HK-2 (cell line): ENCODE results near the gene NUDT1.
A peak's percentile ranks its signal among the peaks of the same experiment; 100 is the strongest.

ENCODE experiments used
- DNase-seq: peaks from one replicate; pipeline ENCODE4 v3.0.0-alpha.2; 2018; ENCODE audit not compliant: unreplicated experiment

Gene NUDT1

DNA sequence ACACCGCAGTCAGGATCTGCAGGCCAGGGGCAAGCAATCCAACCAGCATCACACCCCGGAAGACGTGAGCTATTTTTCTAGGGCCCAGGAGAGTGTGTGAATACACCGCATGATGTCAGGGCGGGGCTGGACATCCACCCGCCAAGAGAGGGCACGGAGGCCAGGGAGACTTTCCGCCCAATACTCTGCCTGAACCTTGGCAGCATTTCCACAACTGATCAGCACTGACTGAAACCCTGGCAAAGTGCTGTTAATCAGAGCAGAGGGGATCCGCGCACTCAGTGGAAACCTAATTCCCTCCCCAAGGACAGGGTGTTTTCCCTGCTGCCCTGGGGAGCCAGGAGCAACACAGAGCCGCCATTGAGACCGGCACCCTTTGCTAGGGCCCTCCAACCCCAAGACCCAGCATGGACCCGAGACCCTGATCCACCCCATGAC, 17.5 kb upstream of the NUDT1 start:
- no peak for DNase-seq

DNA sequence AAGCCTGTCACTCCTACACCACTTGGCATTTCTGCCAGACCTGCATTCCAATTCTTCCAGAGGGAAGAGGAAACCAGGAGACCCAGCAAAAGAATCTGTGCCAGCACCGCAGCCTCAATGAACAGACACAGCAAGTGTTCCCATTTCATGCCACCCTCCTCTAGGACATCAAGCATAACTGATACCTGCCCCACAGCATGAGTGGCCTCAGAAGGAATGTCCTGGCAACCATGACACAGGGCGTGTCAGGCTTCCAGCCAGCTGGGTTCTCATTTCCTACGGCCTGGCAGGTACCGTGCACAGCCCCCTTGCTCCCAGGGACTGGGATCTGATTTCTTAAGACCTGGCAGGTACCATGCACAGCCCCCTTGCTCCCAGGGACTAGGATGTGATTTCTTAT, 17.1 kb upstream of the NUDT1 start:
- no peak for DNase-seq

DNA sequence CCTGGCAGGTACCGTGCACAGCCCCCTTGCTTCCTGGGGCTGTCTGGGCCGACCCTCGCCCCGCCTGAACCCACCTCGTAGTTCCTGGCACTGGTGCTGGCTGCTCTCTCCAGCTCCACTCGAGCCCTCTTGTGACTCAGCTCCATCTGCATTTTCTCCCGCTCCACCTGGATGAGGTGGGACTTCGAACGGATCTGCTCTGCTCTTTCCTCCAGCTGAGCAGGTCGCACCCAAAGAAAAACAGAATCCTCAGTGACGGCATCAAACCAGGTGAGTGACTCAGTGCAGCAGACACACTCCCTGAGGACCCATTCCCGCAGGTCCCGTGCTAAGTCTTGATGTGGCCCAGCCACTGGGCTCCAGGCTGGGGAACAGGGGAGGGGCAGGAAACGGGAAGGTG, 16.7 kb upstream of the NUDT1 start:
- DNase-seq, result no peak

DNA sequence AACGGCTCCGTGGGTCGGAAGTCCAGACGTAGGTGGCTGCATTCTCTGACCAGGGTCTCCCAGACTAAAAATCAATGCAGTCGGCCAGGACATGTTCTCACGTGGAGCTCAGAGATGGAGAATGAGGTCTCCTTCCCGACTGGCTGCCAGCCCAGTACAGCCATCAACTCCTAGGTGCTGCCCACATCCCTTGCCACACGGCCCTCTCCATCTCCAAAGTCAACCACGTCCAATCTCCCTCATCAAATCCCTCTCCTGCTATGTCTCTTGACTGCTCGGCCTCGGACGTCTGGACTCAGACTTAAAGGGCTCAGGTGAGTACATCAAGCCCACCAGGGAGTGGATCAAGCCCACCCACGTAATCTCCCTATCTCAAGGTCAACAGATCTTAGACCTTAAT, 16.2 kb upstream of the NUDT1 start:
- DNase-seq, result no peak

DNA sequence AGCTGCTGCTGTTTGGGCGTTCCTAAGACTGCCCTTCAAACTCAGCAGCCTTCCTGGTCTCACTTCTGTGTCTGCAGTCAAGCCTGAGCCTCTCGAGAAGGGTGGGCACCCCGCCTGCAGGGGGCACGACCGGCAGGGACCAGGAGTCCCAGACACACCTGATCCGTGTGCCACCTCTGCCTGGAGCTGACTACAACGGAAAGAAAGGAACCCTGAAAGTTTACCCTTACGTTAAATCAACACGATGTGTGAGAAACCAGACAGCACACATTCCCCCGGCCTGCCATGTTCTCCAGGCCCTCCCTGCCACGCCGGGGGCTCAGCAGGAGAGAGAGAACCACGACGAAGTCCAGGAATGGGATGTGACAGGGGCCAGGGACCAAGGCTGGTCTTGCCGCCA, 14.3 kb upstream of the NUDT1 start:
- DNase-seq, result no peak

DNA sequence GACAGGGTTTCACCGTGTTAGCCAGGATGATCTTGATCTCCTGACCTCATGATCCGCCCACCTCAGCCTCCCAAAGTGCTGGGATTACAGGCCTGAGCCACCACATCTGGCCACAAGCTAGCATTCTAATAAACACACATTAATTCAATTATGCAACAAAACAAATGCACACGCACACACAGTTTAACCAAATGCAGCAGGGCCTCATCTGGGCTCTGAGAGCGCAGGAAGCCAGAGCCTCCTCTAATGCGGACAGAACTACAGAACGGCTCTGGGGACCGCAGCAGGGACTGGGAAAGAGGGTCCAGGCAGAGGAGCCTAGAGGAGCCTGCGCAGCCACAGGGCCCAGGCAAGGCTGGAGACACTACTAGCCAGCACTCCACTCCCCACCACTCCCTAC, 13.1 kb upstream of the NUDT1 start:
- no peak for DNase-seq

DNA sequence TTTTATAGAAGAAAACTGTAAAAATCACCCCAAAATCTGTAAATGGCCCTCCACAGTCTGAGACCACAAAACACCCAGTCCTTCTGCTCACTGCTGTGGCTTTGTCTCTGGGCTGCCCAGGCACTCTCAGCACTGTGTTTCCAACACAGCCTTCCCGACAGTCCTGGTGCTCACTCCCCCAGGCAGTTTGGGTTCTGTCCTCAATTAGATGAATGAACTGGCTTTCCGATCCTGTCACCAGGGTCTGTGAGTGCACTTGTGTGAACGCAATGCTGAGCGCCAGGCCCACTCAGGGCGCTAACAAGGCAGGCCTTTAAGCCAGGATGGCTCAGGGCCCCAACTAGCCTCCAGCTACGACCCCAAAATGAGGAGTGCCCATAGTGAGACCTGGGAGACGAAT, 12.6 kb upstream of the NUDT1 start:
- no peak for DNase-seq

DNA sequence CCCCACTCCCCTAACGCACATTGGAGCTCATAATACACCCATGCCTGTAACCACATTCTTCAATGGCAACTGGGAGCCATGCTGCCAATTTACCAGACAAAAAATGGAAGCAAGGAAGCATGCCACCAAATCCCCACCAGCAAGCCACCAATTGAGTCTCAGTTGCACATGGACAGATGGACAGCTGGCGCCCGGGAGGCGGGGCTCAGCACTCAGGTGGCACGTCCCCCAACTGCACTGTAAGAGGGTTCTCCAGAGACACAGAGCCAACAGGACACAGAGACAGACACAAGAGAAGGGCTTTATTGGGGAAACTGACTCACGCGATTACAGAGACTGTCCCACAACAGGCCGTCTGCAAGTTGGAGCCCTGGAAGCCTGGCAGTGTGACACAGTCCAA, 11.8 kb upstream of the NUDT1 start:
- no peak for DNase-seq

DNA sequence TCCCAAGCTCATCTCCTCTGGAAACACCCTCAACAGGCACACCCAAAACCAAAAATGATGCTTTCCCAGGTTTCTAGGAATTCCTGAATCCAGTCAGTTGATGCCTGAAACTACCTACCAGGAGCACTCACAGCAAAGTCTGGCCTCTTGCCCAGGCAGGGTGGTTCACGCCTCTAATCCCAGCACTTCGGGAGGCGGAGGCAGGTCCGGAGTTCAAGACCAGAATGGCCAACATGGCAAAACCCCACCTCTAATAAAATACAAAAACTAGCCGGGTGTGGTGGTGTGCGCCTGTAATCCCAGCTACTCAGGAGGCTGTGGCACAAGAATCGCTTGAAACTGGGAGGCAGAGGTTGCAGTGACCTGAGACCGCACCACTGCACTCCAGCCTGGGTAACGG, 11.1 kb upstream of the NUDT1 start:
- no peak for DNase-seq

DNA sequence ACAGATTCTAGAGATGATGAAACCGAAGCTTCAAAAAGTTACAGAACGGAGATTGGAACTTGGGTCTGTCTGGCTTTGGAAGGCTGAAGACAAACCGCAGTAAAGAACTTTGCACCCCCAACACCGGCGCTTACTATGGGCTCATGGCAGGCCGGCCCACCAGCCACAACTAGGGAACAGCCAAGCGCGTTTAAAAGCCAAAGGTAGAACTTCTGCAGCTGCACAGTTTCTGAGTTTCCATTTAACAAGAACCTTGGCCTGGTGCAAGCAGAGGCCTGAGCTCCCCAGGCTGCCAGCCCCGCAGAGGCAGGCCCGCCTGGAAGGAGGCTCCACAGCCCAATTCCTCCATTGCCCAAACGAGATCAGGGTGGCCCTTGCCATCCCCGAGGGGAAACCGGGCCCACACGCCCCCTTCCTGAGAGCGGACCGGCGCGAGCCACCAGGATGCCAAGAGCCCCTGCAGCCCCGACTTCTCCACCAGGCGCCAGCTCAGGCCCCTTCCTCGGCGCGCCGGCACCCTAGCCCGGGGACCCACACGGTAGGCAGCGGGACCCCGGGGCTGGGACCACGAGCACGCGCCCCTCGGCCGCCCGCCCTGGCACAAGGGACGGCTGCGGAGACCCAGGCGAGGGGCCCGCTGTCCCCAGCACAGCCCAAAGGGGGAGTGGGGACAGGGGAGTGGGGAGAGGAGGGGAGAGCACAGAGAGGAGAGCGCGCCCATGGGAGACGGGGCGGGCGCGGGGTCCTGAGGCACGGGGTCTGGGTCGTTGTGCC, 9.8 kb upstream of the NUDT1 start:
- DNase-seq, result peak; percentile 29

DNA sequence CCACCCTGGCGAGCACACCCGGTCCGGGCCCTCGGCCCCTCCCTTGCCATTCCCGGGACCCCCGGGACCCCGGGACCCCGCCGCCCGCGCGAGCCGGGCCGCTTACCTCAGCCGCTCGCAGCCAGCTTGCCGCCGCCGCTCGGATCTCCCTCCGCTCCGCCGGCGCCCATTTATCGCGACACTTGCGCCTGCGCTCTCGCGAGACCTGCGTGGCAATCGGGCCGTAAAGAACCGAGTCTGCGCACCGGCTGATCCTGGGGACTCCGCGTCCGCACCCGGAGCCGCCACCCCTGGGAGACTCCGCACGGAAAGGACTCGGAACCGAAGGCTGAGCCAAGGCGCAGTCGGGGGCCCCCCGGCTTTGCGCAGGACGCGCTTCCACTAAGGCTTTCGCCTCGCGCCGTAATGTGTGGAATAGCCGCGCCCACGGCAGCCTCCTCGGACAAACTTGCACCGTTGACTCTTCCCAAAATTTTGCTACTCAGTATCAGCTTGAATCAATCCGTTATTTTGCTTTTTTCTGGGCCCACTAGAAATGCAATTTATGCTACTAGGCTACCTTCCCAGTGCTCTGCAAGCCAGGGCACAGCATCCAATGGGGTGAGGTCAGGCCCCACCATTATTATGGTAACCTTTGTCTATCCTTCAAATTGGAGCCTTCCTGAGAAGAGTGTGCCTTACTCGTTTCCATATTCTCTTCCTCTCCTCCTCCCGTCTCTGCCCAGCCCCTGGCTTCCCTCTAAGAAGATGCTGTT, 9.1 kb upstream of the NUDT1 start, which contains the start of gene MAD1L1:
TSS of gene MAD1L1 (minus strand) at position 180 of the 755 bp plus-strand sequence. CDS start 2,812 bp downstream, outside the sequence.
- DNase-seq, result peak; percentile 93

DNA sequence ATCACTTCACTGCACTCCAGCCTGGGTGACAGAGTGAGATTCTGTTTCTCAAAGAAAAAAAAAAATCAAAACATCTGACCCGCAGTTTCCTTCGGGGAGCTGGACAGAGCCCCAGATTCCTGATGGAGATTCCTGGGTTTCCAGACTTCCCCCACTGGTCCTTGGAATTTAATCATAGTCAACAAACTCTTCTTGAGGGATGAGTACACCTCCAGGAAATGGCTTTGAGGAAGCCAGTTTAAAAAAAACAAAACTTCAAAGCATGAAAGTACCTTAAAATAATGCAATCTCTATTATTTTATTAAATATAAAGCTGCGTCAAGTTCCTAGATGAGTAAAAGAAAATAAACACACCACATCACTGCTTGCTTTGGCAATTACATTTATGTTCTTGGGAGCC, 8.1 kb upstream of the NUDT1 start:
- DNase-seq, result no peak

DNA sequence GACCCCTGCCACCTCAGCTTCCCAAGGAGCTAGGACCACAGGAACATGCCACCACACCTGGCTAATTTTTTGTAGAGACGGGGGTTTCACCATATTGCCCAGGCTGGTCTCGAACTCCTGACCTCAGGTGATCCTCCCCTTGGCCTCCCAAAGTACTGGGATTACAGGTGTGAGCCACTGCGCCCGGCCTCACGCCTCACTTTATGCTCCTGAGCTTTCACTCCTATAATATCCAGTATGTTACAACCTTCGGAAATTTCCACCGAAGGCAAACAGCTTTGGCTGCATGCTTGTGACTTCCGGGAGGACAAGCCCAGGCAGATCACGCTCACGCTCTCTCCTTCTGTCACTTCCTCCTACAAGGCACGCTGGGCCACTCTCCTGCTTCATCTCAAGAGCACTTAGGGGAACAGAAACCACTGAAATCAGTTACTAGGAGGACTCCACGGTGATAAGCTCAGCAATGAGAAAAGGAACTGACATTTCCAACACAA, 4.9 kb upstream of the NUDT1 start:
- no peak for DNase-seq

DNA sequence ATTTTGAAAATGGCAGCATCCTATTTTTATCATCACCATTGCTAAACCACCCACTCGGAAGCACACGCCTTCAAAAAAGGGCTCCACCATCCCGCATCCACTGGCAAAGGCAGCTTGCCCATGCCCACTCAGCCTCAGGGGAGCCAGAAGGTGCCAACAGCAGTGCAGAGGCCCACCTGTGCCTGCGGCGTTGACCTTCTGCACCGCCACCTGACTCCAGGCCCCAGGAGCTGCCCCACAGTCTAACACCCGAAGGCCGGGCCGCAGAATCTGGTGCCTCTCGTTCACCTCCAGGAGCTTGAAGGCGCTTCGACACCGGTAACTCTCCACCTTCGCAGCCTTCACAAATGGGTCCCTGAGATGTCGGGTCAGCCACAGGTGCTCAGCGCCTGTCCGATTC, 2.8 kb upstream of the NUDT1 start:
- no peak for DNase-seq

DNA sequence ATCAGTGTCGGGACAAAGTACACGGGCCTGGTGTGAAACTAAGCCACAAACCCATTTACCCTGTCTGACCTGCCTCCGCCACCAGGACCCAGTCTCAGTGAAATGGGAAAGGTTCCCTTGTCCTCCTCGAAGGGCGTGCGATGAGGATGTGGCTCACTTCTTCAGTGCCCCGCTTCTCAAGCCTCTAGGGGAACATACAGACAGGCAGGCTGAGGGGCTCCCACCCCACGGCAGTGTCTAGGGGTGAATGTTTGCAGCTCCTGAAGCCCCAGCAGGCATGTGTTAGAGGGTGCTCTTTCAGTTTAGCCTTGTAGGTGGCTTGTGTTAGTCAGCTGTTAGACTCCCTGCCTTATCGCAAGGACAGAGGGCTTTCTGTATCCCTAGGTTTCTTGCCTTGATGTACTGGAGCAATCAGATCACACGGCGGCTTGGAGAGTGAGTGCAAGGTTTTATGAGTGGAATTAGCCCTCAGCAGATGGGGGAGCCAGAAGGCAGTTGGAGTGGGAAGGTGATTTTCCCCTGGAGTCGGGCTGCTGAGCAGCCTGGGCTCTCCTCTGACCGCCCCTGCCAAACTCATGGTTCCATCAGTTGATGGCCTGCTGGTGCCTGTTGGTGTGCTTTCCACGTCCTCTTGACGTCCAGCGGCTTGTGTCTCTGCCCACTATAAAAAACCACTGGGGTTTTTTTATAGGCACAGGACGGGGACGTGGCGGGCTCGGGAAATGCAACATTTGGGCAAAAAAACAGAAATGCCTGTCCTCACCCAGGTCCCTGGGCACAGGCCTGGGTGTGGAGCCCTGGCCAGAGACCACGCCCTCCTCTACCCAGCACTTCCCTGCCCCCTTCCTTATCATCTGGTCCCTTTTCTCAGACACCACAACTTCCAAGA, 759 bp downstream of the NUDT1 start:
- peak; percentile 46 for DNase-seq

DNA sequence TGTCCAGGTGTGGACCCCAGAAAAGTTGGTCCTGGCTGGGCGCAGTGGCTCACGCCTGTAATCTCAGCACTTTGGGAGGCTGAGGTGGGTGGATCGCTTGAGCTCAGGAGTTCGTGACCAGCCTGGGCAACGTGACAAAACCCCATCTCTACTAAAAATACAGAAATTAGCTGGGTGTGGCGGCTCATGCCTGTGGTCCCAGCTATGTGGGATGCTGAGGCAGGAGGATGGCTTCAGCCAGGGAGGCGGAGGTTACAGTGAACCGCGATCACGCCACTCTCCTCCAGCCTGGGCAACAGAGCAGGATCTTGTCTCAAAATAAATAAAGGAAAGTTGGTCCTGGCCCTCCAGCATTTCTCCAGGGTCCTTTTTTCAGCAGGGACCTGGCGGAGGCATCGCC, 1.4 kb downstream of the NUDT1 start:
- DNase-seq, result no peak

DNA sequence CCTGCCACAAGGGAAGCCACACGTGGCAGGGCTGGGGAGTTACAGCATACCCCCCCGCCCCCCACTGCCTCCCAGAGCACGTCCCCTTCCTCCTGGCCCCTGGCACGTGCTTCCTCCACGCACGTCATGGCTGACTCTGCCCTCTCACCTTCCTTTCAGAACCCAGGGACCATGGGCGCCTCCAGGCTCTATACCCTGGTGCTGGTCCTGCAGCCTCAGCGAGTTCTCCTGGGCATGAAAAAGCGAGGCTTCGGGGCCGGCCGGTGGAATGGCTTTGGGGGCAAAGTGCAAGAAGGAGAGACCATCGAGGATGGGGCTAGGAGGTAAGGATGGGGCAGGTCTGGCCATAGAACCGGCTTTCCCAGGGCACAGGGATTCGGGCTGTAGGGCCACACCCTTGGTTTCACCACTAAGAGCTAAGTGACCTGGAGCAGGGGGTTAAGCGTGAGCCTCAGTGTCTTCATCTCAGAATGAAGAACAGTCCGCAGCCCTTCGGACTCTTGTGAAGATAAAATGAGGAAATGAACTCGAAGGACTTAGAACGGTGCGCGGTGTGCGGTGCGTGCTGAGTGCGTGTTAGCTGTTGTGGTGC, 2.5 kb downstream of the NUDT1 start:
- no peak for DNase-seq

DNA sequence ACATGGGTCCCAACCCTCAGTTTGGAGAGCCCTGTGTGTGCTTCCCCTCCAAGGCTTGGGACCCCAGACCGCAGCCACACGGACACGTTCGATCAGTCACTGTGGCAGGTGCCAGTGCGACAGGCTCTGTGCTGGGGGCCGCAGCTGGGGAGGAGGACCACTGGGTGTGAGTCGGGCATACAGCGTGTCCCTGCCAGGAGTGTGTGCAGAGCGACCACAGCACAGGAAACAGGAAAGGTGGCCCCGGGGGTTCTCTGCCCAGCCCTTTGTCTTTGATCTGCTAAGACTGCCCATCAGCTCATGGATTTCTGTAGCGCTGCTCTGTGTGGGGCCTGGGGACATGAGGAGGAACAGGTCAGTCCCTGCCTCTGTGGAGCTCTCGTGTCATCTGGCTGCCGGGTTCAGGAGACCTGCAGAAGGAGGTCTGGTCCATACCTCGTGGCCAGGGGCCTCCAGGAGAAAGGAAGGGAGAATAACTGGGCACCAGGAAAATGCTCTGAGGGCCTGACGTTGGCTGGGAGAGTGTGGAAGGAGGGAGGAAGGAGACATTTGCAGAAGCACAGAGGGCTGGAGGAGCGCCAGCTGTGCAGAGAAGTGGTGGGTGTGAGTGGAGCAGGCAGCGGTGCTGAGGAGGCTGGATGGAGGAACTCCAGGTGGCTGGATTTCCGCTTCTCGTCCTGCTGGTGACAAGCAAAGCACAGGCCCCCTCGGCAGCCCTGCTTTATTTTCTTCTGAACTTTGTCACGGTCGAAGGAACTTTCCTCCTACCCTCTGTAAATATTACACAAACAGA, 4.1 kb downstream of the NUDT1 start:
- DNase-seq, result no peak

DNA sequence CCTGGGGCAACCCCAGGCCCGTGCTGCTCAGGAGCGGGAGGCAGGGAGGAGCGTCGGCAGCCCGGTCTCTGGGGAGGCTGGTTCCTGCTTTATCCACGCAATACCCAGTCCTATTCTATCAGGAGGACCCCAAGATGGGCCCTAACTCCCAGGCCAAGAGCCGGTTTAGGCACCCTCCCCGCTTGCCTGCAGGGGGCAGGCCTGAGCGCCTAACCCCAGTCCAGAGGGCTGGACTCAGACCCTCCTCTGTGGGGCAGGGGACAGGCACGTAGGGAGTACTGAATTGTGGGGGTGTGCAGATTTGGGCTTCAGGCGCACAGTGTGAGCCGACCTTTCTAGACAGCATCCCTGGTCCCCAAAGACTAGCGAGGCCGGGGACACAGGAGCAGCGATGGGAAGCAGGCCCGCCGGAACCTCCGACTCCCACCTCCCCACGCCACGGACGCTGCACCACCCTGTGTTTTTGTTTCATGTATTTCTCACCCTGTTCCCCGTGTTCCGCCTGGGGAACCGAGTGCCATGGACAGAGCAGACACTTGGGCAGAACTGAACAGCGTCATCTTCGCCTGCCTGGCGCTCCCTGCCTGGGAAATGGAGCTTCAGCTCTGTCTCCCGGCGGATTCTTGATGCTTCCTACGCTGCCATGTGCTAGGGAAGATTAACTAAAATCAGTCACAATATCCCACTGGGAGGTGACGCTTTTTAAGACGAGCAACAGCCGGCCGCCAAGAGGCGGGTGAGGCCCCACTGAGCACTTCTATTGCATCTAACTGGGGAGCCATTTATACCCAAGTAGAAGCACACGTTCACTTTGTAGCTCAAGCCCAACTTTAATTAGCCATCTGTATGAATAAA, 5.3 kb downstream of the NUDT1 start:
- no peak for DNase-seq
